Stimulated activated CD8-positive, alpha-beta memory T cell treated with anti-CD3 and anti-CD28 coated beads, Interleukin-4, amount 100 ng/mL, for 4 hours (primary cell): ENCODE measurements around the gene DIP2C.
"Not testable (repeated sequence)": the region's sequence is repeated elsewhere in the genome, so short reads cannot be mapped to it uniquely, and the experiment has no call there.

ENCODE experiments used
- DNase-seq, 2 donors: peaks; one replicate each; pipeline ENCODE4 v3.0.0-alpha.2; 2020; ENCODE audit warnings: low read depth in 2 of 2, low spot score in 1 of 2

DIP2C gene

DNA sequence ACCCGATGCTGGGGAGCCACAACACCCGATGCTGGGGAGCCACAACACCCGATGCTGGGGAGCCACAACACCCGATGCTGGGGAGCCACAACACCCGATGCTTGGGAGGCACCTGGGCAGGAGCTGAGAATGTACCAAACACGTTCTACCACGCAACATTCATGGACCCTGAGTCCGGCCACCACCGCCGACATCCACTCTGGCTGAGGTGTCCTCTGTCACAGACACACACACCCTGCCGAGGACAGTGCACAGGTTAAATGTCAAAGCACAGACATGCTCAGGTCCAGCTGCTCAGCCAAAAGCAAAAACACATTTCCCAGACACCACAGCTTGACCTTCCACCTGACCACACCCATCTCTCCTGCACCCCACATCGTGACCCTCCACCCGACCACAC, 148.4 kb downstream of the DIP2C start:
- DNase-seq: no peak

DNA sequence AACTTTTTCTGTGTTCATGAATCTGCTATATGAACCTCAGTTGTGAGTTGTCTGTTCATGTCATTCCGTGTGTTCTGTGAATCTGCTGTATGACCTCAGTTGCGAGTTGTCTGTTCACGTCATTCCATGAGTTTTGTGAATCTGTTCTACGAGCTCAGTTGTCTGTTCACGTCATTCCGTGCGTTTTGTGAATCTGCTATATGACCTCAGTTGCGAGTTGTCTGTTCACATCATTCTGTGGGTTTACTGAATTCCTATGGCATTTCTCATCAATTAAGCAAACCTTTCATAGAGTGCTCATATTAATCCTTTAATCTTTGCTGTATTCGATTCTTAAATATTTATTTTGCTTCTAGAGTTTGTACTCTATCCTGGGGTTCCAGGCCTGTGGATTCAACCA, 150.6 kb downstream of the DIP2C start:
- DNase-seq: no peak

DNA sequence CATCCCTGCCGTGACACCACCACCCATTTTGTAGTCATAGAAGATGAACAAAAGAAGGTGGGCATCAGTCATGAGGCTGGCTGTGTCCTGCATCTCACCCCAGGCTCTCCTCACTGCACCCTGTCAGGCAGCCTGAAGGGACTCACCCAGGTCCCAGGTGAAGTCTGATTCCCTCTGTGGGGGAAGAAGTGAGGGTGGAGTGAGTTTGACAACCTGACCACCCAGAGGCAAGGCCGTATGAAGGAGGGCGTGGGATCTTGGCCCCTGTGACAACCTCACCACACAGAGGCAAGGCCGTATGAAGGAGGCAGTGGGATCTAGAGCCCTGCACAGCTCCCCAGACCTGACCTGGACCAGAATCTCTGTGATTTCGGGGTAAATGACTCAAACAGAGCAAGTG, 152.5 kb downstream of the DIP2C start:
- DNase-seq: no peak

DNA sequence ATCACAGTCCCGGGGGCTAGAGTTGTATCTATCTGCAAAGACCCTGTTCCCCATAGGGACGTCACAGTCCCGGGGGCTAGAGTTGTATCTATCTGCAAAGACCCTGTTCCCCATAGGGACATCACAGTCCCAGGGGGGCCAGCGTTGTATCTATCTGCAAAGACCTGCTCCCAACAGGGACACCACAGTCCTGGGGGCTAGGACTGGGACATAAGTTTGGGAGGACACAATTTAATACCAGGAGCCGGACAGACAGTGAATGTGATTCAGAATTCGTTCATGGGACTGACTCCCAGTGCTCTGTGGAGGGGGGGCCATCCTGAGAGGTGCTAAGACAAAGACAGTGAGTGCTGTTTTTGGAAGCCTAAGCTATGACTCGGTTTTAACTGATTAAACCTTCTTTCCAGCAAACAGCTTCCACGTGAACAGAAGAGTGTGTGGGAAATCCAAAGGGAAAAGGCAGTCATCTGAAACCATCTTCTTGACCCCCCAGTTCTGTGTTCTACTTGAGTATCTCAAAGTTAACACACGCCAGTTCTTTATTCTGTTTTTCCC, 153.0 kb downstream of the DIP2C start:
- no peak for DNase-seq

DNA sequence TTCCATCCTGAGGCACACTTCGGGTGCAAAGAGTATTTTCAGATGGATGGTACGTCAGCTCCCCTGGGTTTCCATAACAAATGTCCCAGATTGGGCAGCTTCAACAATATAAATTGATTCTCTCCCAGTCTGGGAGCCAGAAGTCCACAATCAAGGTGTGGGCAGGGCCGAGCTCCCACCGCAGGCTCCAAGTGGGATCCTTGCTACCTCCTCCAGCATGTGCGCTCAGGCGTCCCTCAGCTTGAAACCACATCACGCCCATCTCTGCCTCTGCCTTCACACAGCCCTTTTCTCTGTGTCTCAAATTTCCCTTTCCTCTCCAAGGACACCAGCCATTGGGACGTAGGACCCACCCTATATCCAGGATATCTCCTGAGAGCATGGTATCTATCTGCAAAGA, 153.5 kb downstream of the DIP2C start:
- DNase-seq: no peak

DNA sequence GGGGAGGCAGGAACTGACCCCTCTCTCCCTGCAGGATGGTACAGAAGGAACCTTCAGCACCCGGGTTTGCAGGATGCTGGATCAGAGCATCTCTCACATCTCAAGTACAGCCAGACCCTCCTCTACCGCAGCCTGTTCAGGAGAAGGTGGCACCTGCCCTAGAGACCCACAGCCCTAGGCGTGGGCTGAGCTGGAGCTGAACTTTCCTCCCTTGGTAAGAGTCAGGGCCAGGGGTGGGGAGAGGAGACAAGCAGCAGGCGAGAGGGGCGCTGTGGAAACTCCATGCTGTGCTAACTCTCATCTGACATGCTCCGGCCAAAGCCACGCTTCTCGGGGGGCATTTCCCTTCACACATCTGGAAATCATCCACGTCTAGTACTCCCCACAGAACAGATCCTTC, 154.4 kb downstream of the DIP2C start:
- no peak for DNase-seq

DNA sequence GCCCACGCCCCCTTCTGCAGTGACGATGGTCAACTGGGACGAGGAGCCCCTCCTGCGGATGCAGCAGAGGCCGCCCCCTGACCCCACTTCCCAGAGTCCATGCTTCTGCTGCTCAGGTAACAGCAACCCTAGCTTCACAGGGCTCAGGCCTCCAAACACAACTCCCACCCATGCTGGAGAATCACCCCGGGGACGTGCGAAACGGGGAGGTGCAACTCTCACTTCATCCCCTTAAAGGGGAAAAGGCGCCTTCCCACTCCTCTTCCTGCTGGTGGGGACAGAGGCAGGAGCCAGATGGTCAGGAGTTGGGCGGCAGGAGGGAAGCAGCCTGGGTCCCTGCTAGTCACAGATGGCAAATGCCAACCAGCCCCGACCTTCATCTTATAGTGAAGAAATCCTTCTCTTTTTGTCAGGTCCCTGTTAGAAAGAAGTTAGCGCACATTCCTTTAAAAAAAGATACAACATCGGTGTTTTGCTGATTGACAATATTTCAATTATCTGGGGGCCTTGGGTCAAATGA, 155.4 kb downstream of the DIP2C start:
- no peak for DNase-seq

DNA sequence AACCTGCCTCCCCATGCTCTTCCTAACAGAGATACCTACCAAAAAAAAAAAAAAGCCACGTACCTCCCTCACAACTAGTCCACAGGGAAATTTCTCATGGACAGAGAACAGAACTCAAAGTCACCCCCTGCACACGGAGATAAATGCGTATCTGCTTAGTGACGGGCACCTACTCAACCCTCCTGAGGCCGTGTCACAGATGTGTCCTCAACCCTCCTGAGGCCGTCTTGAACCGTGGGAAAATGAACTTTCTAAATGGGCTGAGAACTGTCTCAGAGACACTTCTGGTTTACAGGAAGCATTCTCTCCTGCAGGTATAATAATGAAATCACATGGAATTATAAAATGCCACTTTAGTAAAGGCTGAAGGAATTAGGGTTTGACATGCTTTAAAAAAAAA, 155.9 kb downstream of the DIP2C start:
- no peak for DNase-seq

DNA sequence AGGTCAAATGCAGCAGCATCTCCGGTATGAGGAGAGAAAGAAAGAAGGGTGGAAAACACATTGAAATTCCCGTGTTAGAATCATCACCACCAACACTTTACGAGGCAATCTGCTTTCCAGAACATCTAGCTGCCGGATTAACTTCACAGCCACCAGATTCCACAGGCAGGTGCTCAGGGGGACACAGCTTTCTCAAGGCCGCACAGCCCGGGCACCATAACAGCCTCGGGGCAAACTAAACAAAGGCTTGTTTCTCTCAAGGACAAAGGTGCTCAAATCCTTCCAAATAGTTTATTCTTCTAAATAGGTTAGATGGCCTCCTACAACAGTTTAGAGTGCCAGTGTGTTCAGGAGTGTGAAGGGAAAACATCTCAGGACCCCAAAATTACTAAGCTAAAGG, 156.3 kb downstream of the DIP2C start:
- DNase-seq: no peak

DNA sequence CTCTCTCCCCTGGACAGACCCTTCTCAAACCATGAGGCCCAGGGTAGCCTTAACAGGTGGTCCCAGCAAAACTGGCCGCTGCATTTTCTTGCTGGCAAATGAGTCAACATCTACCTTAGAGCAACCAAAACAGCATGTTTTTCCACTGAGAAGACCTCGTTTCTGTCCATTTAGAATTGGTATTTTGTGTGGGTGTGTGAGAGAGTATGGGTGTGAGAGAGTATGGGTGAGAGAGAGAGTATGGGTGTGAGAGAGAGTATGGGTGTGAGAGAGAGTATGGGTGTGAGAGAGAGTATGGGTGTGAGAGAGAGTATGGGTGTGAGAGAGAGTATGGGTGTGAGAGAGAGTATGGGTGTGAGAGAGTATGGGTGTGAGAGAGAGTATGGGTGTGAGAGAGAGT, 157.1 kb downstream of the DIP2C start:
- DNase-seq: not testable (repeated sequence)

DNA sequence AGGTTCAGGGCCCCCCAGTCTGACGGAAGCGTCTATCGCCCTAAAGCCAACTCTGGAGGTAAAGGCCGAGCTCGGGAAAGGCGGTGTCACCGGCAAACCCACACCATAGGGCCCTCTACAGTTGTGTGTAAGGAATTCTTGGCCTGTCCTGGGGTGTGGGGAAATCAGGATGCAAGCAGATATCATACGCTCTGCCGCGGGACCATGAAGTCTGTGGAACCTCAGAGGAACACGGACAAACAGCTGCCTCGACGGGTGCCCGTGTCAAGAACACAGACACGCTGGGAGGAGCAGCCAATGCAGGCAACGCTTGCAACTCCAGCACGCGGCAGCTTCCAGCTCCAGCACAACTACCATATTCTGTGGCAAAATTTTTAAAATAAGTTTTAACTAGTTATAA, 157.9 kb downstream of the DIP2C start:
- no peak for DNase-seq

DNA sequence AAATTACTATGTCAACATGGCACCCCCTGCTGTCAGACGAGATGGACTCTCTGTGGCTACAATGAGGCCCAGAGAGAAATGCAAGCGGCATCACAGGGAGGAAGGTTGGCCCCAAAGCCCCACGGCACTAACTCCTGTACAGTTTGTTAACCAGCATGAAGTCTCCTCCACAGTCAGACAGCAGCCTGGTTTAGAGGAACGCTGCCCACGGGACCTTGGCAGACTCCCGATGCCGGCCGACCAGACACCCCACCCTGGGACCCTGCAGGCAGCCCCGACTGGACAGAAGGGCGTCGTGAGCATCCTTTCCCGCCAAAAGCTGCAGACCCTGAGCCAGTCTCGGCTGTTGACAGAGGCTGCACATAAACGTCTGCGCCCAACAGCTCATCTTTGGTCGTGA, 158.8 kb downstream of the DIP2C start:
- DNase-seq: no peak

DNA sequence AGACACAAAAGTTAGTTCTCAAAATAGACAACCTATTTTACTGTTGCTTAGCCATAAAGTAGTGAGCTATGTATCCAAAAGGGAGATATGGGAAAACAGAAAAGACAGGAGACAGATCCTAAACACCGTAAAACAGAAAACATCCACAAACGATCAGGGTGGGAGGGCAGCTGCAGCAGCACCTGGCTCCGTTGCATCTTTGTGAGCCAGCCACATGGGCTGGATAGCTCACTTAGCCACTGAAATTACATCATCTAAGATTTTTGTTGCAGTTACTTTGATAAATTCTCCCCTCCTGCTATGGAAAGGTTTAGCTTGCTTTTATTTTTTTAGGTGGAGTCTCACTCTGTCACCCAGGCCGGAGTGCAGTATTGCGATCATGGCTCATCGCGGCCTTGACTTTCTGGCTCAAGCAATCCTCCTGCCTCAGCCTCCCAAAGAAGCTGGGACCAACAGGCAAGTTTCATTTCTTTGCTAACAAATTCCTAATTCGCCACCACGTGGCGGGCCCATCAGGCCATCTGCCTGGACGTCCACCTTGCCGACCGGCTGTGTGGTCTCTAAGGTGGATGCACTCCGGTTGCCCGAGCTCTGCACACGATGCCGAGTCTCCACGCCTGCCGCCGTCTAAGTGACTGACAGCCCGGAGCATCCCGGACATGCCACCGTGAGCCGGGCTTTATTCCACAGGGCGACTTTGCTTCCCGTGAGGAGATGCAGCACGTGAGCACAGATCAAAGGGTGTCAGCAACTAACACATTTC, 159.8 kb downstream of the DIP2C start:
- no peak for DNase-seq

DNA sequence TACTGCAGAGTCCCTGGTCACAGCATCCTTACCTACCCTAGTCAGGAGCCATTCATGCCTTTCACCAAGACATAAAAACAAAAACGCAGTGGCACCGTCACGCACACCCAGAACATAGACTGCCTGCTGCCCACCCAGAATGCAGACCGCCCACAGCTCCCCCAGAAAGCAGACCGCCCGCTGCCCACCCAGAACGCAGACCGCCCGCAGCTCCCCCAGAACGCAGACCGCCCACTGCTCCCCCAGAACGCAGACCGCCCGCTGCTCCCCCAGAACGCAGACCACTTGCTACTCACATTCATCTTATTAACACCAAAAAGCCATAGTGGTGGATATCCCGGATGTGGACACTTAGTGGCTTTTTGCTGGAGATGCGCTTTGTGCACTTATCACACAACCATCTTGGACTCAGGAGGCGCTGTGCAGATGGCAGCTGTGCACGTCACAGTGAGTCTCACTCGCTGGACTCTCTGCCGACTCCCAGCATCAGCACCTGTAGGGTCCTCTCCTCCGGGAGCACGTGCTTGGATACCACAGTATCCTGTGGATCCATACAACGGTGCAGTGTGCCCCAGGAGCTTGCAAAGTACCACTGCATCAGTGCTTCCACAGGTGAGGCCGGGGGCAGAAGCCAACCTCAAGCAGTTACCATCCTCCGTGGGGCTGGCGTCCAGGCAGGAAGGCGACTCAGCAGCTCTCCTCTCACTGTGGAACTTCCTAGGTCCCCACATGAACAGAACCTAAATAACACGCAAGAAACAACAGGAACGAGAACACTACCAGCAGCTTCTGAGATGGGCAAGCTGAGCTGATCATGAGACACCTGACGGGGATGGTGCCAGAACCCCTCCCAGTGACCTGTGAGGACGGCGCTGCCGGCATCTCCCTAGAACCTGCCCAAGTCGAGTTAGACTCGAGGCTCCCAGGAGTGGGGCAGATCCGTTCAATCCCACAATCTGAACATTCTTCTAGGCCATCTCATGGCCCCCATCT, 161.0 kb downstream of the DIP2C start:
- DNase-seq: no peak

DNA sequence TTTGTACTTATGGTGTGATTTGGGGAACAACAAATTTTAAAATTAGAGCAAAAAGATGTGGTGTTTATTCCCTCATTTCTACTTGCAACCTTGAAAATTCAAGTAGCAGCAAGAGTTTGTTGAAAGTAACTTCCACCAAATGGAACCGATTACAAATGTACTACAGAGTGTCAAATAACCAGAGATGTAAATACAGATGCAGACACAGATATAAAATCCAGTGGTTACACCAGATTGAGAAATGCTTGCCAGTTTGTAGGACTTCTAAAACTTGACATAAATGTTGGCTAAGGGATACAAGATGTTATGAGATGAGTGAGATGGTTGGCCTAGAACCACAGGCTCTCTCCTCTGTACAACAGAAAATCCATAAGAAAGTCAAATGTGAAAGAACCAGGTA, 162.1 kb downstream of the DIP2C start:
- DNase-seq: no peak

DNA sequence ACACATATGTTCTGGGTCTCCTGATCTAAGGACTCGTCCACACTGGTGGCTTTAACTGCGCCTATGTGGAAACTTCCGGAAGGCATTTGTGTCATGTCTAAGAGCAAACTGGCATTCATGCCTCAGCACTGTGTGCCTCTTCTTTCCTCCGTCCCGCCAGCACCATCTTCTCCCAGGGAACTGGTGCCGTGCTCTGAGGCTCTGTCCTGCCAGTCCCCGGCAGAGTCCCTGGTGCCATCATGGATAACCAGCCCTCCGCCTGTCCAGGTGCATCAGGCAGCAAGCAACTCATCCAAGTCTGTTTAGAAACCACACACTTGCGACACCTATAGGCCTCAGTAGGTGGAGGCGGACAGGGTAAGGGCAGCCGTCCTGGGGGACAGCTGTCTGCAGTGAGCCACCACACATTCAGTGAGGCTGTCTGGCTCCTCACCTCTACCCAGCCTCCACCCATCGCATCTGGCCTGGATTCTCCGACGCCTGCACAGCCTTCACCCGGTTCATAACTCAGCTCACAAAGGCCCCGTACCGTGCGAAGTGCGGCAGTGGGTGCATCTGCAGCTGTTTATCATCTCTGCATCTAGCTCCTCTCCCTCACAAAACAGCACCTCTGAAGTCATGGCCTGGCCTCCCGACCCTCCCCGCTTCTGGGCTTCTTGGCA, 162.7 kb downstream of the DIP2C start:
- no peak for DNase-seq

DNA sequence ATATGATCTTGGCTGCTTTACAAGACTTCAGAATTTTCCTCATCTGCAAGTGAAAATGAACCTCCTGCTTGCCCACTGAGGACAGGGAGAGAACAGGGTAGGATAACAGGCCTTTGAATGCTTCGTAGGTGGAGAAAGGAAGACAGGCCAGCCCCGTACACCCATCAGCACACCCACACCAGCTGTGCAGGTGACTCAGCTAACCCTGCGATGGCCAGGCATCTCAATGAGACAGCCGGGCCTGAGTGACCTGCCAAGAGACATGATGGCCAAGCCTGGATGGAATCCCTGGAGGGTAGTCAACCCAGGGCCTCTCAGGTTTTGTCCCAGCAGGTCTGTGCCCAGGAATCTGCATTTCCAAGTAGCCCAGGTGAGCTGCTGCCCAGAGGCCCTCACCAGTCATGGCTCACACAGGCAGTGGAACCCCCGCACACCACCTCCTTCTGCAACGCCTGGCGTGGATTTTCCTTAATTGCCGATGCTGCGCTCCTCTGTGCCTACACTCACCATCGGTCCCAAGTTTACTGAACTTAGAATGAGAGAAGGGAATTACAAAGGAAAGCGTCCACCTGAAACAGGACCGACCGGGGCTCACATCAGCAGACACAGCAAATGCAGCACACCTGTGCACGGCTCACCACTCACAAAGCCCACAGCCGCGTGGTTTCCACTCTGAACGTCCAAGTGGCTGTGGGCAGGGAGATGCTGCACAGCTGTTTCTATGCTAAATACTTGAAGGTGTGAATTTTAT, 163.7 kb downstream of the DIP2C start:
- no peak for DNase-seq

DNA sequence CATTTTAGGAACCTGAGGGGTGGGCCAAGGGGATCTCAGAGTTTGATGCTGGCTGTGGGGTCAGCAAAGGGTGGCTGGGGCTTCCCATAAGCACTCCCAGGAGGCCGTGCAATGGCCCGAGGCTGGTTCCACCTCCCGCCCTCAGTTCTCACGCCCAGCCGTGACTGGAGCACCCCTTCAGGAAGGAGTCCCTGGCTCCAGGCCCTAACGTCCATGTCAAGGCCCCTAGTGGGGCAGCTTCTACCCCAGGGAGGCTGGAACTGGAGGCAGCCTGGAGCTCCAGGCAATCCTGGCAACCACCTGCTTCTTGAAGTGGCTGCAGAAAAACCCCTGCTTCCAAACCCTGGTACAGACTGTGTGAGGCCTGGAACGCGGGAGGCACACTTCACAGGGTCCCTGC, 165.5 kb downstream of the DIP2C start:
- no peak for DNase-seq

DNA sequence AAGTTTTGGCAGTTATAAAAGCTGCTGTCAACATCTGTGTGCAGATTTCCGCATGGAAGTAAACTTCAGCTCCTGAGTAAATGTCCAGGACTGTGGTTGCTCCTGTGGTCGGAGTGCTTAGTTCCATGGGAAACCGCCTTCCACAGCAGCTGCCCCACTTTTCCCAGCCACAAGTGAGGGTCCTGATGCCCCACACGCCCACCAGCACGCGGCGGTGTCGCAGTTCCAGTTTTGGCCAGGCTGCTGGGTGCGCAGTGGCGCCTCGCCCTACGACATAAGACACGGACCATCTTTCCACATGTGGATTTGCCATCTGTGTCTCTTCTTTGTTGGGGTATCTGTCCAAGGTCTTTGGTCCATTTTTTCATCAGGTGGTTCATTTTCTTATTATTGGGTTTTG, 167.1 kb downstream of the DIP2C start:
- DNase-seq: no peak
